ENCODE data around the gene SLC22A14.

- no peak for TF ChIP-seq POLR2A (IDR thresholded peaks at IDR 0.05; ENCODE audit: low read length)
- no peak for TF ChIP-seq GATA1 (IDR thresholded peaks at IDR 0.05; ENCODE audit: low read depth, low read length)
Observed at GRCh38 chr3:38281895-38282686, at the start of gene SLC22A14.

All from erythroblast (primary cell).